Glomerular visceral epithelial cell (primary cell): ENCODE results near the gene PLCL1.

ENCODE experiments used
- DNase-seq: peaks from one replicate; pipeline ENCODE4 v3.0.0-alpha.2; 2016; ENCODE audit errors: extremely low spot score

The PLCL1 gene

DNA sequence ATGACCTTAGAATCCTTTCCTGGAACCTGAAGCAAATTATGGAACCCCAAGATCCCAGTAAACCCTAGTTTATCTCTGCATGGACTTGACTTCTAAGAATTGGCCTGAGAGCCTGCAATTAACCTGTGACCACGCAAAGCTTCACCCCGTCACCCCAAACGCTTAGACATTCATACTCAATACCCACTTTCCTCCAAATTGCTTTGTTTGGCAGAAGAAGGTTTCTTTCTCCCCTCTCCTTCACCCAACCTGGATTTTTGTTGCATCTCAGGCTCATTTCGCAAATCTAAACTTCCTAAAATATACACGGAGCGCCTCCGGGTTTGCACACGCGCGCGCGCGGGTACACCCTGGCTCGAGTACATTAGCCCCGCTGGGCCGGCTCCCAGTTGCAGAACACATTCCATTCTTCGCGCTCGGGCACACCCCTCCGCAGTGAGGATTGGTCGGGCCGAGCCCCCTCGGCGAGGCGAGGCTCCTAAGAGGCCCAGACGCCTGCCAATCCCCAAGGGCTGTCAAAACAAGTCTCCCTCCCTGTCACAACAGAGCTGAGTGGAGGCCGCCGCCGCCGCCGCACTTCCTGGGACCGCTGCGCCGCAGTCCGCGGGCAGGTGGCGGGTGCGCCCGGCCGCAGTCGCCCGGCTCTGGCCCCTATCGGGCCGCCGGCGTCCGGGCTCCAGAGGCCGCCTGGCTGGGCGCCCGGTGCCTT is at the start of gene PLCL1:
Gene PLCL1 (plus strand): TSS at position 545 of the 709 bp plus-strand sequence.
- peak; percentile 90 for DNase-seq

DNA sequence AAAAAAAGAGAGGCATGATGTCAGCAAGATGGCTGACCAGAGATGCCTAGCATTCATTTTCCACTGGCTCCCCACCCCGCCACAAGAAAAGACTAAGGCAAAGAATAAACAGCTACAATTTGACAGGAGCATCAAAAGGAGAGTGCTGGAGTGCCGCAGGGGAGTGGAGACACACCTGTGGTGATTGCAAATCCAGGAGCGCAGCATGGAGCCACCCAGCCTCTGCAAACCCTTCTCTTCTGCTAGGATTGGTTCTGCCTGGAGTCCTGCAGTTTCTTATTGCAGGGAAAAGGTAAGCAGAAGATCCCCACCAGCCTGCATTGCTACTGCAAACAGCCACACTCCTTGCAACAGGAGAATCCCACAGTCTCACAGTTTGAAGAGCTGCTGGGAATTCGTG is 45.4 kb upstream of the PLCL1 start:
- no peak for DNase-seq

DNA sequence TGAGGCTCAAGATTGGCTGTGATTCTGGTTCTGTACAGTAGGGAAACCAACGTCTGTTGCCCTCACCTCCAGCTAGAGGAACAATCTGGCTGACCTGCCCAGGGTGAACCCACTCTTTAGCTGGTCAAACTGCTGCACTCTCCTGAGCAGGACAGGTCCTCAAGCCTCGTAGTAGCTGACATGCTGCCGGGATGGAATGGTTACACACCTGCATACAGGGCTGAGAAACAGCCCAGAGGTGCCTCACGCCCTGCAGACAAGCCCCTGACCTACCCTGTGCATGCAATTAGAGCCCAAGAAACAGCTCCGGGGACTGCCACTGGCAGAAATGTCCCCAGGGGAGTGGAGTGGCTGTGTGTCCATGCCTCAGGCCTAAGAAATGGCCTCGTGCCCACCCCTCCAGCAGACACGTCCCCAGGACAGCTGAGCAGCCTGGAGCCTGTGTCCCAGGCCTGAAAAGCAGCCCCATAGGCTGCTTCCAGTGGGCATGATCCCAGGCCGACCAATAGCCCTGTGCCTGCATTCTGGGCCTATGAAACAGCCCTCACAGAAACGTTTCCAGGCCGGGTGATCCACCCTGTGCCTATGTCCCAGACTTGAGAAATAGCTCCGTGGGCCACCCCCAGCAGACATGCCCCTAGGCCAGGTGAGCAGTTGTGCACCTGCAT is 44.6 kb upstream of the PLCL1 start:
- DNase-seq = no peak

DNA sequence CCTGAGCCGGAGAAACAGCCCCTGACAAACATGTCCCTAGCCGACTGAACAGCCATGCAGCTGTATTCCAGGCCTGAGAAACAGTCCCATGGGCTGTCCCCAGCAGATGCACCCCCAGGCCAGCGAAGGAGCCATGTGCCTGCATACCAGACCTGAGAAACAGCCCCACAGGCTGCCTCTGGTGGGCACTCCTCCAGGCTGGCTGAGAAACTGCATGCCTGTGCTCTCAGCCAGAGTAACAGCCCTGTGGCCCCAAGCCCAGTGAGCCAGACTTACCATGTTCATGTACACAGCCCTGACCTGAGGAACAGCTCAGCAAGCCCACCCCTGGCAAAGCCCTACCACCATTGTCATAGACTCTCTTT is 44.1 kb upstream of the PLCL1 start:
- DNase-seq = no peak

DNA sequence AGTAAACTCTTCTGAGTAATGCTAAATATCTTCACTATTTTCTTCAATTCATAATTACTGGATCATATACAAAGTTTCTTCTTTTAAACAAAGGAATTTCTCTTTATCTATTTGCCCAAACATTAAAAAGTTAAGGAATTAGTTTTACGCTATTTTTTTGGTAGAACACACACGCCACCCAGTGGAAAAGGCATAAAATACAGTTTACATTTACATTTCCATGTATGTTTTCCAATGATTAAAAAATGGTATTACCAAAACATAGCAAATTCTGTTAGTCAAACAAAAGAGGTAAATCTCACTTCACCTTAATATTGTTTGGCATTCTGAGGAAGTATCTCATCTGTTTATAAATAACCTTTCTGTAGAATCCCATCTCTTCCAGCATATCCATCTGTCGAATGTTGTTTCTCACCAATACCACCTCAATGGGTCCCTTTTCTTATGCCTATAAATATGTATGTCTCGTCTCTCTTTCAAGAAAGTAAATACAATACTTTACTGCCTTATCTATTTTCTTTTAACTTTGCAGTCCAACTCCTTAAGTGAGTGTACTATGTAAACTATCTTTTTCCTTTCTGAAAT is 26.5 kb upstream of the PLCL1 start:
- peak; percentile 49 for DNase-seq

DNA sequence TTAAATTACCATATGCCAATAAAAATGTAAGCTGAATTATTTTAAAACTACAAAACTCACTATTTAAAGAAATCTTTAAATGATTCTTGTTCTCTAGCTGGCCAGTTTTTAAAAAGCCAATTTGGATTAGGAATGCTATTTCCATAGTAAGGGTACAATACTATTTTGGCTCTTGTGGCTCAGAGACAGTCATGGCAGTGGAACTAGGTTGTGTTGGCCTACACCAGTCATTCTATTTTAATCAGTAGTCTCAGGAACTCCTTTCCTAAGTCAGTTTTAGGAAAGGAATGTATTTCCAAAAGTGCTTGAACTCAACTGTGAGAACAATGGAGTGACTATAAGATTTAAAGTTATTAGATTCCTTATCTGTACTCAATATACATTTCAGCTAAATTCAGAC is 25.1 kb upstream of the PLCL1 start:
- DNase-seq = no peak

DNA sequence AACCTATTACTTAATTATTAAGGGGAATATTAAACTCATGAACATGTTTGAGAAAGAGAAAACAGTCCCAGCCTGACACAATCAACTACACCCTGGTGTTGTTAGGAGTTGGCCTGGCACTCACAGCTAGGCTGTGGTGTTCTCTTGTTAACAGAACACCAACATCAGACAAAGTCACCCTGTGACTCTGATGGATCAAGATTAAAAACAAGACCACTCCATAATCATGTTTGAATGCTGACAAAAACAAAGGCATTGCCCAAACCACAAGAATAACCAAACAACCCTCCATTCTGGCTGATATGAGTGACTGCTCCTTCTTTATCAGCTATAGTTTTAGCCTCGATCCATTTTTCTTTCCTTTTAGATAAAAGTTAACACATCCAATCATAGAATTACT is 22.3 kb upstream of the PLCL1 start:
- DNase-seq = no peak

DNA sequence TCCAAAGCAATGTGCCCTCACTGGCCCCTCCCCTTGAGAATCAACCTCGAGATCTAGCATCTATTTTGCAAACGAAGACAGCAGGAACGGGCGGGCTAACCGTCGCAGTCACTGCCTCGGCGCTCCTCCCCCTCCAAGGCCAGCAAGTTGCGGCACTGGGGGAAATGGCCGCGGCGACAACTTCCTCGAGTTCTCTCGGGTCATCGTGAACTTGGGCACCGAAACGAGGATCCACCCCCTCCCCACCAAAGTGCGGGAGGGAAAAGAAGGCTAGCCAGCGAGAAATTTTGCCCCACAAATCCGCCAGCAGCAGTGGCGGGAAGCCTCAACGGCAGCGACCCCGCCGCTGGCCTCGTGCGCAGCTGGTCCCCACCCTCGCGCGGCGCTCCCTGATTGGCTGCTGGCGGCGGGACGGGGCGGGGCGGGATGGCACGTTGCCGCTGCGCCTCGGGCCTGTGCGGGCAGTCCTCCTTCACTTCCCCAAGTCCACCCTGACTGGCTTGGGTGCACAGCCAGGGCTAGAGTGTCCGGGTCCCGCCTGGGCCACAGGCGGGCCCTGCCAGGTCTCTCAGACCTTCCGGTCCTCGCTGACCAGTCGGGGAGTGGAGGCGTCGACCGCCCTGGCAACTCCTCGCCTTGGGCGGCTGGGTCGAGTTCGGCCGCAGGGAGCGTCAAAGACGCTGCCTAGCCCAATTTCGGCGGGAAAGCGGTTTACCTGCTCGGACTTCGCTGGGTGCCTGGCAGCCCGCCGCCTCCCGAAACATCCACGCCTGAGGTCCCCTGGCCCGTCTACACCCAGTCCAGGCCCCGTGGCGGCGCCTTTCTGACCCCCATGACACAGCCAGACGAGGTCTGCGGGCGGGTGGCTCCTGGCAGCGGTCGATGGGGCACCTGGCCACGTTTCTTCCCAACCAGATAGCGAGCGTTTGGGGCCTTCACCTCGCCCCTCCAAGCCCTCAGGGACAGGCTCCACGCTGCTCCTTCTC is 19.1 kb upstream of the PLCL1 start, which contains the start of gene BOLL:
Gene BOLL (minus strand): TSS at position 364 of the 986 bp plus-strand sequence. CDS start 3,469 bp downstream, outside the sequence.
- DNase-seq = no peak

DNA sequence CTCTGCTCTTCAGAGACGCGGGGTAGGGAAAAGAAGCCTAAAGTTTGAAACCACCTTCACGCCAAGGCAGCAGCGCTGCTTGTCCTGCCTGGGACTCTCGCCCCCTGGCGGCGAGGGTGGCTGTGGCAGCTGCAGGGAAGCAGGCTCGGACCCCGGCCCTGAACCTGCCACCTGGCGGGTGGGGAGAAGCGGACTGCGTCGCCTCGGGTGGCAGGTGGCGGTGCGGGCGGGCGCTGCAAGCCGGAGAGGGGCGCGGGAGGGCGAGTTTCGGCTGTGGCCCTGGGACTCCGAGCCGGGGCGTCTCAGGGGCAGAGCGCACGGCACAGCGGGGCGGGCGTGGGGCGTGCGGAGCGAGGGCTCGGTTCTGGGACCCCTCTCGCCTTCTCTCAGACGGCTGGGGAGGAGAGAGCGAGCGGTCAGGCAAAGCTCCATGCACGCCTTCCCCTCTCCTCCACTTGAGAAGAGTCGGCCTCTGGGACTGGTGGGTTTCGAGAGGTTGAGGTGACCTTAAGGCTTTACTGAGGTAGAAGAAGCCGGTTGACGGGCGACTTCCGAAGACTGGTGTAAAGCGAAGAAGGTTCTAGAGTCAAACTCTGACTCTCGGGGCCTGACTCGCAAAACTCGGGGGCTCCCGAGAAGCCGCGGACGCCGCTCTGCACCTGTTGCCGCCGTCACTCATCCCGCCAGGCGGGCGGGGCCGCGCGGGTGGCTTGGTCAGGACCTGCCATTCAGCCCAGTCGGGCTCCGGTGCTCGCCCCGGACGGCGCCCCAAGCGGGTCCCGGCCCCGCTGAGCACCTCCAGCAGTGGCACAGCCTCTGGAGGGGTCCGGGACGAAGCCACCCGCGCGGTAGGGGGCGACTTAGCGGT is 18.1 kb upstream of the PLCL1 start:
- peak; percentile 10 for DNase-seq

DNA sequence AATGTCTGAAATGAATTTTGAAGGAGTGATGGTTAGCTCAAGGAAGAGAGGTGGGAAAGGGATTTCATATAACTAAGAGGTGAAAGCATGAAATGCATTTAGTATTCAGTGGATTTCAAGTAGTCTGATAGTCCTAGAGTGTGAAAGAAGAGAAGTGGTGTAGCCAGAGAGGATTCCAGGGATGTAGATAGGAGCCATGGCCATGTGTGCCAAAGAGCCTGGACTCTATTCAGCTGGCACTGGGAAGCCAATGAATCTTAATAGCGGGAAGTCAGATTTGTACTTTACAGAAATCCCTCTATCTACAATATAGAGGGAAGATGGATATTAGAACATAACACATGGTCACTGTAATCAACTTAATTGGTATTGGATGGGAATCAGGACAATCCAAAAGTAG is 10.9 kb upstream of the PLCL1 start:
- no peak for DNase-seq

DNA sequence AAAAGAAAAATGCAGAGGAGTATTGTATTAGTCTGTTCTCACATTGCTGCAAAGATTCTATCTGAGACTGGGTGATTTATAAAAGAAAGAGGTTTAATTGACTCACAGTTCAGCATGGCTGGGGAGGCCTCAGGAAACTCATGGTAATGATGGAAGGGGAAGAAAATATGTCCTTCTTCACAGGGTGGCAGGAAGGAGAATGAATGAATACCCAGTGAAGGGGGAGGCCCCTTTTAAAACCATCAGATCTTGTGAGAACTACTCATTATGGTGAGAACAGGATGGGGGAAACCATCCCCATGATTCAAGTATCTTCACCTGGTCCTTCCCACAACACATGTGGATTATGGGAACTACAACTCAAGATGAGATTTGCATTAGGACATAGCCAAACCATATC is 9.1 kb upstream of the PLCL1 start:
- DNase-seq = no peak

DNA sequence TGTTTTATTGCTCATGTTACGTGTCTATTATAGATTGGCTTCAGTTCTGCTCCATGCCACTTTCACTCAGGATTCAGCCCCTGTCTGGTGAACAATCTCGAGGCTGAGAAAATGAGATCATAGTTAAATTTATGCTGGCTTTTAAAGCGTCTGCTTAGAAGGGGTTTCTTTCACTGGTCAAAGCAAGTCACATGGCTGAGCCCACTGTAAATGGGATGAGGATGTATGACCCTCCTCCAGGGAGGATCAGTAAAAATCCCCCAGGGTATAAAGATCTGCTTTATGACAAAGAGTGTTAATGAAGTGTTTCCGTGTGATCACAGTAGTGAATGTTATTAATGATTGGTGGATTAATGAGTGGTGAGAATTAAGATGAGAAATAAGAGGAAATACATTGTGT is 6.2 kb upstream of the PLCL1 start:
- no peak for DNase-seq

DNA sequence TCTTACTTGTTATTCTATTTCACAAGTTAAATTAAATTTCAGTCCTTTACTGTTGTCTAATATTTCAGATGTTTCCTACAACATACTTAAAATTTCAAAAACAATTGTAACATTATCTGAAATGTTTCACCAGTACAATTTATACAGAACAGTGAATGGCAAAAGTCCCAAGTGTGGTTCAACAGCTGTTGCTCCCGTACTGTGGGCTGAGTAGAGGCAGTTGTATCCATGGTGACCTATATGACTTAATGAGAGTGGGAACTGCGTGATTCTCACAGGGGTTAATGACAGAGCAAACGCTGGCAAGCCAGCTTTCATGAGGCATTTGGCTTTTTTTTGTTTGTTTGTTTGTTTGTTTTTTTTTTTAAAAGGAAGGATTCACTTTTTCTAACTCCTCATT is 5.3 kb upstream of the PLCL1 start:
- DNase-seq = no peak

DNA sequence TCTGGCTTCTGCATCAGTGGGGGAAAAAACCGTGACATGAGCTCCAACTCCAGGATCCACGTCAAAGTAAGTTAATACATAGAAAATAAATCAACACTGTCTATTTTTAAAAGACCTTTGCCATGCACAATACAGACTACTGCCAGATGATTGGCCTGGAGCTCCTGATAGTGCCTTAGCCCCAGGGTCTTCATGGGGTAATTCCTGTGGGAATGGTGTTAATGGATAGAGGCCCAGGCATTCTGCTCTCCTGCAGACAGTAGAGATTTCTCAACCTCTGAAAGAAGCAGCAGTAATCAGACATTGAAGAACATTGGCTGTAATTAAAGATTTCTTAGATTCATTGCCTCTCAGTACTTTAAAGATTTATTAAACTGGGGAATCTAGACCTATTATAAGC is 4.3 kb upstream of the PLCL1 start:
- DNase-seq = no peak

DNA sequence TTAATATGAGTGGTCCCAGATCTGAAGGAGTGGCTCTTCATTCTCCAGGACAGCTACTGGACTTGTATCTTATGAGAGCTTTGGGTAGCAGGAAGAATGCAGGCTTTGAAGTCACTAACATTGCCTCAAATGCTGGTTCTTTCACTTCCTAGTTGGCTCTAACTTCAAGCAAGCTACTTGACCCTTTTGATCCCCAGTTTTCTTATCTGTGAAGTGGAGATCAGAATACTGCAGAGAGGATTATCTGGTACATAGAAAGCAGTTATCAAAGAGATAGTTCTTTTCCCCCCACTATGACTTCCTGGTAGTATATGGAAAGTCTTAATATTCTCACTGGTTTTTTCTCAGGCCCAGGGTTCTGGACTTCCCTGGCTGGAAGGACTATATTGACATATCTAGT is 3.4 kb upstream of the PLCL1 start:
- DNase-seq = no peak

DNA sequence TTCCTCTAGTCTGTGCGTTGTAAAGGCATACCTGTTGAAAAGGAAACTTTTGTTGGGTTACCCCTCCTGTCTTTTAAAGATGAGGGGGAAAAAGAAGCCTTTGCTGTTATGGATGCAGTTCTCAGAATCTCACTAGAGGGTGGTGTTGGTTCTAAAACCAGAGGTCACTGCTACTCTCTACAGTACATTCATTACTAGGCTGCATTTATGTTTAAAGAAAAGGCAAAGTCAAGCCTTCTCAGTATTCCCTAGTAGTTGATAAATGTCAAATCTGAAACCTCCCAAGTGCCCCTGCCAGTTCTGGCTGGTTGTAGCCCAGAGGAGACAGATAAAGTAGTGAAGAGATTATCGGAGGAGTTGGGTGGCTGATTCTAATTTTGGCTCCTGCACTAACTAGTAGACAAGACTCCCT is 1.4 kb upstream of the PLCL1 start:
- DNase-seq = peak; percentile 48

DNA sequence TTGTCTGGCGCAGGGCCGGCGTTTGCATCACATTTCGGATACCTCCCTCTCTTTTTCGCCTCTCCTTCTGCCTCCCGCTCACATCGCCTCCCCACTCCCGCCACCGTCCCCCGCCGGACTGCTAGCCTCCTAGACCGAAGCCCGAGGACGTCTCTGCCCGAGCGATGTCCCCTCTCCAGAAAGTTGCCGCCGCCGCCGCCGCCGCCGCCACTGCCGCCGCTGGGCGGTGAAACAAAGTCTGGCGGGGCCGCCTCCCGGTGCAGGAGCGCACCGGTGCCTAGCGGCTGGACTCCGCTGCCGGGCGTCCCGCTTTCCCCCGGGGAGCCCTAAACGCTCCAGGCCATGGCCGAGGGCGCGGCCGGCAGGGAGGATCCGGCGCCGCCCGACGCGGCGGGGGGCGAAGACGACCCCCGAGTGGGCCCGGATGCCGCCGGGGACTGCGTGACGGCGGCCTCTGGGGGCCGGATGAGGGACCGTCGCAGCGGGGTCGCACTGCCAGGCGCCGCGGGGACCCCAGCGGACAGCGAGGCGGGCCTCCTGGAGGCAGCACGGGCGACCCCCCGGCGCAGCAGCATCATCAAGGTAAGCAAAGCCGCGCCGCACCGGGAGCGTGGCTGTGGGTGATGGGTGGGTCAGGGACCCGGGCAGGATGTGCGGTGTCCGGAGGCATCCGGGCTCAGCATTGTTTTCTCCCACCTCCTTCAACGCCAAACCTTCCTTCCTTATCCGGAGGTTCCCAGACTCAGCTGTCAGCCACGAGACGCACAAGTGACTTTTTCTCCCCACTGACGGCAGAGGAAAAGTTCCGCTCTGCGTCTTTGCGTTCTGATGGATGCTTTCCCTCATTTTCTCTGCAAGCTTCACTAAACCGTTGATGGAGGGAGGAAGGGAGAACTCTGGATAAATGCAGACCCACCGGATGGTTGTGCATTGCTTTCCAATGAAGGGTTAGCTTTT is 643 bp downstream of the PLCL1 start:
- DNase-seq = no peak

DNA sequence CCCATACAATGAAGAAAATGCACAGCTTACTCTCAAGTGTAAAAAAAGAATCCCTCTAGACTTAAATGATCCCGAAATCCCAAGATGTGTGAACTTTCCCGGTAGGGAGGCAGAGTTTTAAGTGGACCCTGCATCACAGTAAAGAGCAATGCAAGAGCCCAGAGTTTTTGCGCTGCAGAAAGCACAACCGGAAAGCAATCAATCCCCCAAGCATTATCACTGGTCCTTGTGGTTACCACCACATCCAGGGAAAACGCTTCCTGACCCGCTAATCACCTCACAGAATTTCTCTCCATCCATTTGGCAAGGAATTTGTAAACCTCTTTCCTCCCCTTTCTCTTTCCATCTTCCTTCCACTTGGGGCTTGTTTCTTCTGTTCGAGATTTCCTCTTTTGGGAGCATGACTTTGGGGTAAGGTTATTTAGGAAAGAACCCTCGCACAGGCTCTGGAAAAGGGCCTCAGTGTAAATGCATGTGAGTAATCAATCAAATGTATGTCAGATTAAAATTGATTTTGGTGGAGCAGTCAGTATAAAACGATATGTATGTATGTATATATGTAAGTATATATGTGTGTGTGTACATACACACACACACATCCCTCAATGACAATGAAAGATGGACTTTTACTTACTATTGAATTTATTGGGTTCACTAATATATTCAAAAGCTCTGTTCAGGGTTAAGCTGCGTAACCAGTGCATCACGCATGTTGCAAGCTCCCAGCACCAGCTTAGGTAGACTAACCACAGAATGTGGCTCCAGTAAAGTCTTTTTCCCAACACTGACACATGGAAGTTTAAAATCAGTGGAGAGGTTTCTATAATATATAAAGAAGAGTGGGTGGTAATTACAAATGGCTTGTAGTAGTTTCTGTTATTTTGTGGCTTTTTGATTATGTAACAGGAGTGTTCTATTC is 1.6 kb downstream of the PLCL1 start:
- no peak for DNase-seq

DNA sequence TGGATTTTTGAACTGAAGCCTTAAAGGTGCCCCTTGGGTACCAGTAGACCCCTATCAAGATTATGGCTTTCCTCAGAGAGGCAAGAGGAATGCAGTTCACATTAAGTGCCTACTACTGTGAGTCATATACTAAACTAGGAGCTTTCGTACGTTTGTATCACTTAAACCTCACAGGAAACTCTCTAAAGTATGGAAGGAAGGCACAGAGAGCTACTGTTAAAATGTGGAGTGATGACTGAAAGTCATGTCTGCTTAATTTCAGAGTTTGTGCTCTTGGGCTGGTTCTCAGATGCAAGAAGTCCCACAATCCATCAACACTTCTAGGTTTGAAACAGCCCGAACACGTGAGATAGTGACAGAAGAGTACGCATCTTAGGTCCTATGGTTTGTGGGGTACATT is 4.7 kb downstream of the PLCL1 start:
- no peak for DNase-seq
